Thoracic aorta (tissue), 2 donors: Measurements from ENCODE around the gene ENO4. TPM values are rescaled to one million over a fixed set of nuclear protein-coding genes. Genes with fewer than 3 reads are reported as not detected.

Source experiments
- ATAC-seq: fragments of 150-250 bp; one replicate; pipeline ENCODE4 v1.8.0; 2017; ENCODE audit warnings: low read depth; ENCODE audit not compliant: insufficient number of reproducible peaks, low FRiP score
- DNase-seq: peaks from one replicate; pipeline ENCODE4 v3.0.0-alpha.2; 2020; ENCODE audit warnings: low spot score
- H3K27ac ChIP-seq, 2 donors: fragments of 200-600 bp; sonication (generic); 1 replicate in 1 of 2; 2 replicates in 1 of 2; pipeline ENCODE4 v1.5.1; 2016; ENCODE audit warnings: mild to moderate bottlenecking in 2 of 2, moderate library complexity in 2 of 2
- H3K27me3 ChIP-seq: fragments of 200-600 bp; sonication (generic); replicated peaks from 2 replicates; pipeline ENCODE4 v1.6.0; 2016; ENCODE audit warnings: mild to moderate bottlenecking; ENCODE audit not compliant: insufficient read depth
- H3K36me3 ChIP-seq: fragments of 200-600 bp; sonication (generic); one replicate; pipeline ENCODE4 v1.5.1; 2016
- H3K4me1 ChIP-seq, 2 donors: fragments of 200-600 bp; sonication (generic); 1 replicate in 1 of 2; 2 replicates in 1 of 2; pipeline versions ENCODE4 v1.5.1 to v1.6.0; 2016; ENCODE audit warnings: low read depth in 2 of 2, mild to moderate bottlenecking in 1 of 2; ENCODE audit not compliant: control insufficient read depth in 1 of 2
- H3K4me3 ChIP-seq: fragments of 200-600 bp; sonication (generic); 2 replicates; pipeline ENCODE4 v1.5.1; 2016; ENCODE audit warnings: mild to moderate bottlenecking
- H3K9me3 ChIP-seq: fragments of 200-600 bp; sonication (generic); 2 replicates; pipeline ENCODE4 v1.5.1; 2016
- CTCF ChIP-seq: fragments of 200-600 bp; sonication (generic); IDR thresholded peaks from one replicate; pipeline ENCODE4 v1.5.1; 2019; ENCODE audit warnings: antibody characterized with exemption
- total RNA-seq, 2 donors: library from RNA; depleted of rRNA; stranded (reverse); fragments of >200 nt; gene quantifications; one replicate each; pipeline versions ENCODE4 v1.1.0 to v1.2.3, GENCODE V29; 2016

Gene ENO4
- total RNA-seq, 2 donors from 2014 or later: 0.54 TPM; not detected in 1

GRCh38 chr10:116882639-116883038, 33.3 kb downstream of the ENO4 start:
- H3K9me3 ChIP-seq: no peaks in the 10 kb centered on the region
- DNase-seq: no peak
- H3K4me1 ChIP-seq: no peaks in the 10 kb centered on the region
- no peak overlapping the region for H3K27ac ChIP-seq
- no peaks in the 10 kb centered on the region for H3K27me3 ChIP-seq
- TF ChIP-seq CTCF: no peak
- no peaks in the 10 kb centered on the region for H3K36me3 ChIP-seq
- no peak for ATAC-seq
- H3K4me3 ChIP-seq: no peak overlapping the region

GRCh38 chr10:116886772-116887171, 37.5 kb downstream of the ENO4 start:
- Histone ChIP-seq H3K27me3 (no peaks in the 10 kb centered on the region), H3K27ac (no peak overlapping the region), H3K4me3 (no peak overlapping the region), H3K9me3 (no peaks in the 10 kb centered on the region), H3K4me1 (peaks cover 0 to 7% of the 10 kb centered on the region in 2 donors), H3K36me3 (no peaks in the 10 kb centered on the region)
- TF ChIP-seq CTCF: no peak
- DNase-seq (no peak), ATAC-seq (no peak)

GRCh38 chr10:116888380-116889055, 39.2 kb downstream of the ENO4 start:
- Histone ChIP-seq H3K27ac (no peak overlapping the region), H3K36me3 (no peaks in the 10 kb centered on the region), H3K4me3 (peak overlapping the region; percentile 15), H3K4me1 (peaks cover 0 to 12% of the 10 kb centered on the region in 2 donors), H3K9me3 (no peaks in the 10 kb centered on the region), H3K27me3 (no peaks in the 10 kb centered on the region)
- peak; percentile 17 for DNase-seq
- no peak for TF ChIP-seq CTCF
- ATAC-seq: peak; percentile 86

GRCh38 chr10:116889066-116889465, 39.8 kb downstream of the ENO4 start:
- no peak for ATAC-seq
- no peak overlapping the region for H3K27ac ChIP-seq
- TF ChIP-seq CTCF: no peak

GRCh38 chr10:116891208-116891607, 41.9 kb downstream of the ENO4 start:
- no peak for TF ChIP-seq CTCF
- no peaks in the 10 kb centered on the region for H3K27me3 ChIP-seq
- H3K4me3 ChIP-seq: peak overlapping the region; percentile 13

More at GRCh38 chr10:116889066-116889465, 39.8 kb downstream of the ENO4 start:
- Histone ChIP-seq H3K27me3 (no peaks in the 10 kb centered on the region), H3K4me1 (peaks cover 0 to 12% of the 10 kb centered on the region in 2 donors), H3K36me3 (no peaks in the 10 kb centered on the region), H3K9me3 (no peaks in the 10 kb centered on the region), H3K4me3 (no peak overlapping the region)
- DNase-seq: no peak

More at GRCh38 chr10:116891208-116891607, 41.9 kb downstream of the ENO4 start:
- no peak overlapping the region for H3K27ac ChIP-seq
- DNase-seq (no peak), ATAC-seq (no peak)
- H3K4me1 ChIP-seq: peaks cover 0 to 12% of the 10 kb centered on the region in 2 donors
- H3K9me3 ChIP-seq: no peaks in the 10 kb centered on the region
- H3K36me3 ChIP-seq: no peaks in the 10 kb centered on the region
